Liver (tissue), 9 donors: ENCODE data around the gene SYNJ2. TPM values are rescaled to one million over a fixed set of nuclear protein-coding genes. Genes with fewer than 3 reads are reported as not detected.

Experiments used
- DNase-seq: peaks from one replicate; pipeline ENCODE4 v3.0.0-alpha.2; 2017; ENCODE audit warnings: low spot score
- H3K27ac ChIP-seq, 2 donors: one replicate each; pipeline ENCODE4 v1.7.0; 2013; ENCODE audit warnings: inconsistent platforms in 2 of 2, low read length in 2 of 2, control low read depth in 1 of 2, low read depth in 1 of 2, mild to moderate bottlenecking in 1 of 2
- H3K27me3 ChIP-seq, 4 donors: one replicate each; pipeline versions ENCODE4 v1.6.1 to v1.7.0; 2013; ENCODE audit warnings: low read length in 3 of 4, inconsistent platforms in 1 of 4, mild to moderate bottlenecking in 1 of 4, moderate library complexity in 1 of 4; ENCODE audit not compliant: control insufficient read depth in 4 of 4, insufficient read depth in 4 of 4
- H3K36me3 ChIP-seq, 4 donors: one replicate each; pipeline versions ENCODE4 v1.6.1 to v1.7.0; 2013; ENCODE audit warnings: low read length in 3 of 4, mild to moderate bottlenecking in 3 of 4, low read depth in 1 of 4, moderate library complexity in 1 of 4; ENCODE audit not compliant: control insufficient read depth in 4 of 4, insufficient read depth in 3 of 4
- H3K4me1 ChIP-seq, 4 donors: one replicate each; pipeline versions ENCODE4 v1.6.1 to v1.7.0; 2013; ENCODE audit warnings: low read length in 3 of 4, mild to moderate bottlenecking in 3 of 4, moderate library complexity in 1 of 4; ENCODE audit not compliant: control insufficient read depth in 4 of 4, insufficient read depth in 4 of 4
- H3K4me3 ChIP-seq, 3 donors: one replicate each; pipeline versions ENCODE4 v1.6.1 to v1.7.0; 2013; ENCODE audit warnings: low read length in 3 of 3, control low read depth in 1 of 3, low read depth in 1 of 3, mild to moderate bottlenecking in 1 of 3
- H3K9ac ChIP-seq, 2 donors: one replicate each; pipeline ENCODE4 v1.7.0; 2013; ENCODE audit warnings: low read length in 2 of 2, mild to moderate bottlenecking in 2 of 2, moderate library complexity in 2 of 2, control low read depth in 1 of 2, low read depth in 1 of 2
- H3K9me3 ChIP-seq, 4 donors: one replicate each; pipeline versions ENCODE4 v1.6.1 to v1.7.0; 2013; ENCODE audit warnings: low read length in 3 of 4; ENCODE audit not compliant: control insufficient read depth in 4 of 4
- ATF3 ChIP-seq: IDR thresholded peaks from 2 replicates; pipeline ENCODE4 v1.6.1; 2016; ENCODE audit warnings: antibody characterized with exemption
- CTCF ChIP-seq: fragments of 150-350 bp; IDR thresholded peaks from 2 replicates; pipeline ENCODE4 v1.5.1; 2017; ENCODE audit warnings: improper control_type of control experiment, low read depth, low read length; ENCODE audit not compliant: missing input control
- EGR1 ChIP-seq, 2 donors: IDR thresholded peaks; 2 replicates each; pipeline ENCODE4 v1.6.1; 2016 to 2018; ENCODE audit warnings: antibody characterized with exemption in 2 of 2, low read depth in 2 of 2
- FOXA1 ChIP-seq: IDR thresholded peaks from 2 replicates; pipeline ENCODE4 v1.6.1; 2016; ENCODE audit warnings: antibody characterized with exemption
- FOXA2 ChIP-seq: IDR thresholded peaks from 2 replicates; pipeline ENCODE4 v1.6.1; 2016; ENCODE audit warnings: antibody characterized with exemption
- GABPA ChIP-seq, 2 donors: IDR thresholded peaks in 1 of 2; conservative IDR thresholded peaks in 1 of 2; 2 replicates each; pipeline ENCODE4 v1.6.1; 2016; ENCODE audit warnings: antibody characterized with exemption in 2 of 2, mild to moderate bottlenecking in 1 of 2, moderate library complexity in 1 of 2
- HNF4A ChIP-seq, 2 donors: conservative IDR thresholded peaks; 2 replicates each; pipeline ENCODE4 v1.6.1; 2016; ENCODE audit warnings: antibody characterized with exemption in 2 of 2, mild to moderate bottlenecking in 2 of 2
- HNF4G ChIP-seq: IDR thresholded peaks from 2 replicates; pipeline ENCODE4 v1.6.1; 2016; ENCODE audit warnings: antibody characterized with exemption
- JUND ChIP-seq, 2 donors: IDR thresholded peaks; 2 replicates each; pipeline ENCODE4 v1.6.1; 2016; ENCODE audit warnings: antibody characterized with exemption in 2 of 2
- MAX ChIP-seq: IDR thresholded peaks from 2 replicates; pipeline ENCODE4 v1.6.1; 2016; ENCODE audit warnings: antibody characterized with exemption
- NR2F2 ChIP-seq: IDR thresholded peaks from 2 replicates; pipeline ENCODE4 v1.6.1; 2016; ENCODE audit warnings: antibody characterized with exemption
- RAD21 ChIP-seq, 2 donors: IDR thresholded peaks; 2 replicates each; pipeline ENCODE4 v1.6.1; 2016; ENCODE audit warnings: antibody characterized with exemption in 2 of 2, mild to moderate bottlenecking in 2 of 2
- RXRA ChIP-seq, 2 donors: IDR thresholded peaks; 2 replicates each; pipeline ENCODE4 v1.6.1; 2017 to 2018; ENCODE audit warnings: antibody characterized with exemption in 2 of 2, mild to moderate bottlenecking in 1 of 2
- SP1 ChIP-seq: IDR thresholded peaks from 2 replicates; pipeline ENCODE4 v1.6.1; 2018; ENCODE audit warnings: antibody characterized with exemption, mild to moderate bottlenecking
- TAF1 ChIP-seq: conservative IDR thresholded peaks from 2 replicates; pipeline ENCODE4 v1.6.1; 2016; ENCODE audit warnings: antibody characterized with exemption, mild to moderate bottlenecking
- YY1 ChIP-seq: IDR thresholded peaks from 2 replicates; pipeline ENCODE4 v1.6.1; 2016; ENCODE audit warnings: antibody characterized with exemption, mild to moderate bottlenecking
- WGBS: extraction: QIAGEN DNeasy Blood & Tissue Kit; methylation state at CpG from one replicate; pipeline ENCODE4 v1.1.7; 2013; 5-methylcytosine and 5-hydroxymethylcytosine counted together
- polyA plus RNA-seq, 2 donors: library from polyadenylated mRNA; stranded (reverse) in 1 of 2; unstranded in 1 of 2; fragments of 200-250 nt in 1 of 2; fragments of >200 nt in 1 of 2; fragmentation: Nextera tagmentation in 1 of 2; extraction: Ambion mirVana in 1 of 2; gene quantifications; one replicate each; pipeline versions ENCODE4 v1.2.1 to v1.2.3, GENCODE V29; 2013 to 2015
- total RNA-seq, 2 donors: library from RNA; depleted of rRNA; stranded (reverse); fragments of >200 nt; gene quantifications; one replicate each; pipeline ENCODE4 v1.2.3, GENCODE V29; 2014
- TF ChIP-seq, protein P1 (sequence below): IDR thresholded peaks from 2 replicates; pipeline ENCODE4 v1.6.1; 2016; ENCODE audit warnings: antibody characterized with exemption, mild to moderate bottlenecking
- TF ChIP-seq, protein P2 (sequence below): IDR thresholded peaks from 2 replicates; pipeline ENCODE4 v1.6.1; 2016; ENCODE audit warnings: antibody characterized with exemption
- donor health status: healthy.
- donor health status: healthy.
- donor health status: healthy.
- donor health status: healthy.
- donor health status: healthy.

Gene SYNJ2
- total and polyA plus RNA-seq, 4 donors: 2.4 to 8.9 (median 3.2) TPM

DNA sequence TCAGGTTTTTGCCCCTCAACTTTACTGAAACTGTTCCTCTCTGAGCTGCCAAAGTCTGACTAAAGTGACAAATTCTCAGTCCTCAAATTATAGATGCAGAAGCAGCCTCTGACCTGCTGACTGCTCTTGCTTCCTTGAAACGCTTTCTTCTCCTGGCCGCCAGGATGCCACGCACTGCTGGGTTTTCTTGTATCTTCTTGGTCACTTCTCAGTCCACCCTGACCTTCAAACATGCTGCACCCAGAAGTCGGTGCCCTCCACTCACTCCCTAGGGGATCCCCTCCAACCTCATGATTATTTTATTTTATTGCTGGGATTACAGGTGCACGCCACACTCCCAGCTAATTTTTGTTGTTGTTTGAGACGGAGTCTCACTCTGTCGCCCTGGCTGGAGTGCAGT is 24.7 kb downstream of the SYNJ2 start:
- TF ChIP-seq, protein P1, sequence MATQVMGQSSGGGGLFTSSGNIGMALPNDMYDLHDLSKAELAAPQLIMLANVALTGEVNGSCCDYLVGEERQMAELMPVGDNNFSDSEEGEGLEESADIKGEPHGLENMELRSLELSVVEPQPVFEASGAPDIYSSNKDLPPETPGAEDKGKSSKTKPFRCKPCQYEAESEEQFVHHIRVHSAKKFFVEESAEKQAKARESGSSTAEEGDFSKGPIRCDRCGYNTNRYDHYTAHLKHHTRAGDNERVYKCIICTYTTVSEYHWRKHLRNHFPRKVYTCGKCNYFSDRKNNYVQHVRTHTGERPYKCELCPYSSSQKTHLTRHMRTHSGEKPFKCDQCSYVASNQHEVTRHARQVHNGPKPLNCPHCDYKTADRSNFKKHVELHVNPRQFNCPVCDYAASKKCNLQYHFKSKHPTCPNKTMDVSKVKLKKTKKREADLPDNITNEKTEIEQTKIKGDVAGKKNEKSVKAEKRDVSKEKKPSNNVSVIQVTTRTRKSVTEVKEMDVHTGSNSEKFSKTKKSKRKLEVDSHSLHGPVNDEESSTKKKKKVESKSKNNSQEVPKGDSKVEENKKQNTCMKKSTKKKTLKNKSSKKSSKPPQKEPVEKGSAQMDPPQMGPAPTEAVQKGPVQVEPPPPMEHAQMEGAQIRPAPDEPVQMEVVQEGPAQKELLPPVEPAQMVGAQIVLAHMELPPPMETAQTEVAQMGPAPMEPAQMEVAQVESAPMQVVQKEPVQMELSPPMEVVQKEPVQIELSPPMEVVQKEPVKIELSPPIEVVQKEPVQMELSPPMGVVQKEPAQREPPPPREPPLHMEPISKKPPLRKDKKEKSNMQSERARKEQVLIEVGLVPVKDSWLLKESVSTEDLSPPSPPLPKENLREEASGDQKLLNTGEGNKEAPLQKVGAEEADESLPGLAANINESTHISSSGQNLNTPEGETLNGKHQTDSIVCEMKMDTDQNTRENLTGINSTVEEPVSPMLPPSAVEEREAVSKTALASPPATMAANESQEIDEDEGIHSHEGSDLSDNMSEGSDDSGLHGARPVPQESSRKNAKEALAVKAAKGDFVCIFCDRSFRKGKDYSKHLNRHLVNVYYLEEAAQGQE: no peak
- TF ChIP-seq EGR1 (IDR thresholded peaks at IDR 0.05; ENCODE audit: low read depth in 2 of 2) (no peak), JUND (IDR thresholded peaks at IDR 0.05) (no peak), ATF3 (no peak), YY1 (no peak), HNF4G (no peak), SP1 (no peak), HNF4A (conservative IDR thresholded peaks at IDR 0.05) (no peak), FOXA1 (no peak), RAD21 (IDR thresholded peaks at IDR 0.05) (no peak), NR2F2 (no peak), GABPA (IDR thresholded peaks at IDR 0.05 in 1 of 2, conservative IDR thresholded peaks at IDR 0.05 in 1 of 2) (no peak), TAF1 (no peak), MAX (no peak), RXRA (IDR thresholded peaks at IDR 0.05) (no peak), FOXA2 (no peak), CTCF (no peak)
- TF ChIP-seq, protein P2, sequence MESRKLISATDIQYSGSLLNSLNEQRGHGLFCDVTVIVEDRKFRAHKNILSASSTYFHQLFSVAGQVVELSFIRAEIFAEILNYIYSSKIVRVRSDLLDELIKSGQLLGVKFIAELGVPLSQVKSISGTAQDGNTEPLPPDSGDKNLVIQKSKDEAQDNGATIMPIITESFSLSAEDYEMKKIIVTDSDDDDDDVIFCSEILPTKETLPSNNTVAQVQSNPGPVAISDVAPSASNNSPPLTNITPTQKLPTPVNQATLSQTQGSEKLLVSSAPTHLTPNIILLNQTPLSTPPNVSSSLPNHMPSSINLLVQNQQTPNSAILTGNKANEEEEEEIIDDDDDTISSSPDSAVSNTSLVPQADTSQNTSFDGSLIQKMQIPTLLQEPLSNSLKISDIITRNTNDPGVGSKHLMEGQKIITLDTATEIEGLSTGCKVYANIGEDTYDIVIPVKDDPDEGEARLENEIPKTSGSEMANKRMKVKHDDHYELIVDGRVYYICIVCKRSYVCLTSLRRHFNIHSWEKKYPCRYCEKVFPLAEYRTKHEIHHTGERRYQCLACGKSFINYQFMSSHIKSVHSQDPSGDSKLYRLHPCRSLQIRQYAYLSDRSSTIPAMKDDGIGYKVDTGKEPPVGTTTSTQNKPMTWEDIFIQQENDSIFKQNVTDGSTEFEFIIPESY: no peak
- DNase-seq: no peak
- H3K27ac ChIP-seq: no peak overlapping the region
- peaks cover 0 to 19% (median 10%) of the 10 kb centered on the region in 4 donors for H3K4me1 ChIP-seq
- H3K9ac ChIP-seq: no peak overlapping the region
- WGBS: 90% methylated on average over 7 of the region's 7 CpGs
- no peaks in the 10 kb centered on the region for H3K36me3 ChIP-seq
- no peaks in the 10 kb centered on the region for H3K27me3 ChIP-seq
- no peak overlapping the region for H3K4me3 ChIP-seq
- H3K9me3 ChIP-seq: no peaks in the 10 kb centered on the region
